HepG2 (cell line): ENCODE results near the gene PGP. TPM values are rescaled to one million over a fixed set of nuclear protein-coding genes. Genes with fewer than 3 reads are reported as not detected.

Experiments
- ATAC-seq: fragments of 200-7000 bp; cut with Tn5 transposase; 3 replicates; pipeline ENCODE4 v1.9.1; 2020; ENCODE audit warnings: mild to moderate bottlenecking, moderate library complexity
- BruUV-seq: library from RNA; stranded (reverse); fragments of 400-500 nt; replicated peaks from 2 replicates; lab custom pipeline; 2021; lab: Mats Ljungman, UMichigan
- CTCF ChIA-PET: fragments of 300-600 bp; formaldehyde crosslinking; extraction: SDS; loops from one replicate; lab custom pipeline; 2021; ENCODE audit warnings: low total read pairs, inconsistent platforms, low intra/inter-chr PET ratio; lab: Yijun Ruan, JAX
- POLR2A ChIA-PET: fragments of 350-600 bp; sonication (Branson Sonifier 250); formaldehyde crosslinking; loops from one replicate; lab custom pipeline; 2020; ENCODE audit warnings: antibody characterized with exemption, inconsistent platforms; lab: Yijun Ruan, JAX
- DNase-seq: peaks from one replicate; pipeline ENCODE4 v3.0.0-alpha.2; 2015; ENCODE audit warnings: low spot score
- FAIRE-seq: peaks from 3 replicates; lab custom pipeline; 2011; peaks lifted over from hg19 to GRCh38; lab: Jason Lieb, UNC
- H2AFZ ChIP-seq: one replicate; pipeline ENCODE4 v1.6.1; 2011; ENCODE audit warnings: low read length, inconsistent platforms
- H3K27ac ChIP-seq: fragments of 300-600 bp; 3 replicates; pipeline ENCODE4 v1.8.0; 2011; ENCODE audit warnings: mixed run types, mild to moderate bottlenecking, mixed read lengths, low read length, inconsistent platforms; ENCODE audit not compliant: insufficient read depth; ENCODE audit errors: extremely low read length
- H3K27me3 ChIP-seq, 2 experiments: fragments of 200-600 bp in 1 of 2; 2 replicates in 1 of 2; 3 replicates in 1 of 2; pipeline versions ENCODE4 v1.6.0 to v1.8.0; 2011; ENCODE audit warnings: low read length in 2 of 2, mild to moderate bottlenecking in 2 of 2, moderate library complexity in 2 of 2, inconsistent platforms in 1 of 2; ENCODE audit not compliant: insufficient read depth in 2 of 2, control insufficient read depth in 1 of 2
- H3K36me3 ChIP-seq, 2 experiments: fragments of 200-600 bp in 1 of 2; replicated peaks in 1 of 2; 2 replicates in 1 of 2; 3 replicates in 1 of 2; pipeline versions ENCODE4 v1.5.1 to v1.8.0; 2011; ENCODE audit warnings: low read length in 2 of 2, inconsistent platforms in 1 of 2; ENCODE audit not compliant: insufficient read depth in 2 of 2, control insufficient read depth in 1 of 2
- H3K4me1 ChIP-seq: 2 replicates; pipeline ENCODE4 v1.5.1; 2012; ENCODE audit warnings: low read length, inconsistent platforms; ENCODE audit not compliant: insufficient read depth
- H3K4me2 ChIP-seq: 2 replicates; pipeline ENCODE4 v1.6.0; 2011; ENCODE audit warnings: low read depth, low read length, inconsistent platforms
- H3K4me3 ChIP-seq, 3 experiments: fragments of 200-600 bp in 1 of 3; sonication (generic), shearing (Covaris generic) in 1 of 3; replicated peaks in 1 of 3; 2 replicates each; pipeline ENCODE4 v1.5.1; 2011 to 2016; ENCODE audit warnings: low read length in 3 of 3, inconsistent platforms in 2 of 3, low read depth in 2 of 3, mild to moderate bottlenecking in 2 of 3, control low read depth in 1 of 3, mixed read lengths in 1 of 3; ENCODE audit not compliant: insufficient read depth in 1 of 3
- H3K79me2 ChIP-seq: one replicate; pipeline ENCODE4 v1.6.1; 2011; ENCODE audit warnings: low read length, inconsistent platforms; ENCODE audit not compliant: insufficient read depth
- H3K9ac ChIP-seq: 2 replicates; pipeline ENCODE4 v1.6.0; 2011; ENCODE audit warnings: mild to moderate bottlenecking, low read depth, low read length, inconsistent platforms; ENCODE audit not compliant: insufficient read depth
- H3K9me3 ChIP-seq: 2 replicates; pipeline ENCODE4 v1.5.1; 2012; ENCODE audit warnings: mild to moderate bottlenecking, low read length
- H4K20me1 ChIP-seq: 2 replicates; pipeline ENCODE4 v1.6.0; 2011; ENCODE audit warnings: inconsistent platforms, mild to moderate bottlenecking, low read length, moderate library complexity; ENCODE audit not compliant: insufficient read depth
- EZH2 ChIP-seq: conservative IDR thresholded peaks from 2 replicates; pipeline ENCODE4 v1.6.1; 2012; ENCODE audit warnings: mild to moderate bottlenecking, low read depth, low read length, moderate library complexity
- KDM2A ChIP-seq: sonication (generic); formaldehyde crosslinking; IDR thresholded peaks from 2 replicates; pipeline ENCODE4 v1.4.0; 2020; ENCODE audit warnings: low read depth, missing genetic modification reagents, borderline replicate concordance
- NBN ChIP-seq: fragments of 450-650 bp; conservative IDR thresholded peaks from 2 replicates; pipeline ENCODE4 v1.6.1; 2017
- NFKBIZ ChIP-seq: IDR thresholded peaks from 2 replicates; pipeline ENCODE4 v1.6.1; 2018; ENCODE audit warnings: missing genetic modification reagents, missing compliant biosample characterization
- PHF20 ChIP-seq: sonication (generic); formaldehyde crosslinking; IDR thresholded peaks from 2 replicates; pipeline ENCODE4 v1.5.0; 2020; ENCODE audit warnings: mild to moderate bottlenecking, missing genetic modification reagents
- SMARCE1 ChIP-seq: fragments of 450-650 bp; IDR thresholded peaks from 2 replicates; pipeline ENCODE4 v1.6.1; 2017; ENCODE audit warnings: borderline replicate concordance
- SMC3 ChIP-seq: IDR thresholded peaks from 2 replicates; pipeline ENCODE4 v1.6.1; 2011; ENCODE audit warnings: low read length, improper control_type of control experiment
- SRF ChIP-seq: IDR thresholded peaks from 2 replicates; pipeline ENCODE4 v1.6.1; 2011; ENCODE audit warnings: mild to moderate bottlenecking, low read depth, low read length, moderate library complexity
- TAF15 ChIP-seq: fragments of 200-400 bp; formaldehyde crosslinking; IDR thresholded peaks from one replicate; pipeline ENCODE4 v1.6.1; 2018; ENCODE audit warnings: mild to moderate bottlenecking, low read depth, low read length; ENCODE audit not compliant: poor library complexity, severe bottlenecking
- YEATS2 ChIP-seq: sonication (generic); formaldehyde crosslinking; IDR thresholded peaks from 2 replicates; pipeline ENCODE4 v1.4.0; 2020; ENCODE audit warnings: missing genetic modification reagents, borderline replicate concordance
- ZFY ChIP-seq: sonication (generic); formaldehyde crosslinking; IDR thresholded peaks from 2 replicates; pipeline ENCODE4 v1.4.0; 2020; ENCODE audit warnings: missing genetic modification reagents
- ZMAT3 ChIP-seq: sonication (generic); formaldehyde crosslinking; conservative IDR thresholded peaks from 2 replicates; pipeline ENCODE4 v1.7.0; 2021; ENCODE audit warnings: missing genetic modification reagents
- WGBS: methylation state at CpG from one replicate; pipeline ENCODE4 v1.1.6; 2017; ENCODE audit warnings: low lambda C conversion rate; 5-methylcytosine and 5-hydroxymethylcytosine counted together
- in situ Hi-C: cut with HindIII; loops from 2 replicates; pipeline ENCODE4 v1.10.0; 2017; ENCODE audit warnings: low pct_unique_long_range_greater_than_20kb; ENCODE audit not compliant: extremely low pct_ligation_motif_present
- intact Hi-C: fragments of 100-400 bp; cut with micrococcal nuclease; formaldehyde crosslinking; loops from one replicate; pipeline ENCODE4 v1.10.0; 2022; ENCODE audit not compliant: unreplicated experiment
- polyA plus RNA-seq, 8 experiments: library from polyadenylated mRNA; depleted of rRNA in 3 of 8; stranded (reverse) in 7 of 8; unstranded in 1 of 8; fragments of >200 nt; fragmentation: Illumina TruSeq in 4 of 8; extraction: Trizol in 4 of 8; gene quantifications; 2 replicates each; pipeline versions ENCODE4 v1.2.1 to v1.2.3, GENCODE V29; 2011 to 2016; ENCODE audit warnings: low read depth in 4 of 8, missing spikeins in 1 of 8, mixed read lengths in 1 of 8; ENCODE audit not compliant: insufficient read depth in 1 of 8
- total RNA-seq, 5 experiments: library from RNA; depleted of rRNA; stranded (reverse); fragments of >200 nt; fragmentation: Illumina TruSeq; extraction: Trizol; gene quantifications; 2 replicates each; pipeline ENCODE4 v1.2.3, GENCODE V29; 2016; ENCODE audit warnings: low read depth in 1 of 5
- TF ChIP-seq, protein P1 (sequence below): IDR thresholded peaks from 2 replicates; pipeline ENCODE4 v1.6.1; 2016; ENCODE audit warnings: control low read depth
- TF ChIP-seq, protein P2 (sequence below): sonication (generic); formaldehyde crosslinking; IDR thresholded peaks from 2 replicates; pipeline ENCODE4 v1.4.0; 2020; ENCODE audit warnings: mild to moderate bottlenecking, missing genetic modification reagents
- TF ChIP-seq, protein P3 (sequence below): sonication (generic); formaldehyde crosslinking; IDR thresholded peaks from 2 replicates; pipeline ENCODE4 v1.8.1; 2022; ENCODE audit warnings: mild to moderate bottlenecking, missing genetic modification reagents
- TF ChIP-seq, protein P4 (sequence below): sonication (generic); formaldehyde crosslinking; IDR thresholded peaks from 2 replicates; pipeline ENCODE4 v1.4.0; 2020; ENCODE audit warnings: mild to moderate bottlenecking, missing genetic modification reagents

The PGP gene
- total and polyA plus RNA-seq, 2 of the 13 experiments (the other 11 are each of a cell fraction or from before 2014, with no cell fraction given): 7.3 to 18.3 TPM

DNA sequence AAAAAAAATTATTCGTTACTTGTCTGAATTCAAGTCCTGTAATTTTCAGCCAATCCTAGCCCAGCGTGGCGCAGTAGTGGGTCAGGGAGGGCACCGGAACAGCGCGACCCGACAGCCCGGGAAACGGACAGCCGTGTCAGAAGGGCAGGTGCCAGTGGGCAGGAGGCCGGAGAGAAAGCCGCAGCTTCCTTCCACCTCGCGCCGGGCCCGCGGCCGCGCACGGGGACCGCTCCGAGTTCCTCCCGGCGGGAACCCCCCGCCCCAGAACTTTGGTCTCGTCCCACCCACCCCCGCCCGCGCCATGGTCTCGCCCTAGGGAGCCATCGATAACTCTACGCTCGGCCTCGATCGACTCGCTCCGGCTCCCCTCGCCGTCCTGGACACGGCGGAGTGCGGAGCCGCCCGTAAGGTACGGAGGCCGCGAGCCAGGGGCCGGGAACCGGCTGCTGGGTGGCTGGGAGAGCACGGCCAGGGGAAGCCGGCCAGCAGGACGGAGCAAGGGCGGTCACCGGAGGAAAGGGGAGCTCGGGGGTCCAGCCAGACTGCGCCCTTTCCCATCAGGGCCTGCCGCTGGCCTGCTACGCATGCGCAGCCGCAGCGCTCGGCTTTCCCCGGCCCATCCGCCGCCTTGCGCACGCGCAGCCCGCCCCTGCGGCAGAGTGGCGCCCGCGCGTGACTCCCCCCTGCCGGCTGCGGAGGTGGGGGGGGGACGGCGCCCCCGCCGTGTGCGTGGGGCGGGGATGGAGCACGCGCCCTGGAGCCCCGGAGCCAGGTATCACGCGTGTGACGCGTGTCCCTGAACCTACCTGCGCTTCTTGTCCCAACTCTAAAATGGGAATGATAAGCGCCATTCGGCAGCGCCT is 9.3 kb downstream of the PGP start, which contains the start of gene MLST8:
MLST8 (plus strand) TSS at position 351 of the 863 bp plus-strand sequence. CDS start 632 bp downstream, outside the sequence.
- WGBS: under 1% methylated on average over 33 of the region's 93 CpGs
- POLR2A ChIA-PET: interaction anchor here (0.8 to 4.3 kb wide), 6 partner anchors 9 to 50 kb away, joined by 3 to 18 read pairs (median 10); partner anchors contain the start of genes E4F1, ECI1, PGP and TRAF7
- no peaks in the 10 kb centered on the region for H3K9me3 ChIP-seq
- H3K4me1 ChIP-seq: peaks cover 33% of the 10 kb centered on the region
- peak within 1 kb of the TSS; percentile 97 for H3K9ac ChIP-seq
- no peaks in the 10 kb centered on the region for H4K20me1 ChIP-seq
- peak within 1 kb of the TSS; percentile 89 for H3K27ac ChIP-seq
- peak within 1 kb of the TSS; percentile 71 for H2AFZ ChIP-seq
- no peak for FAIRE-seq
- H3K4me3 ChIP-seq: peak within 1 kb of the TSS; percentile 71 to 96 (median 83)
- H3K79me2 ChIP-seq: peaks cover 8% of the 10 kb centered on the region
- H3K4me2 ChIP-seq: peak within 1 kb of the TSS; percentile 99
- peak; percentile 52 for ATAC-seq
- peaks cover 2 to 13% of the 10 kb centered on the region in 2 experiments; a peak in 3 of 5 replicates for H3K36me3 ChIP-seq
- CTCF ChIA-PET: no interaction called here
- intact Hi-C loops (no loop called here), in situ Hi-C loops (no loop called here)
- BruUV-seq: no TSS peak
- 0 out of 5 replicates have a peak, but pooled peaks cover 0 to 1% of the 10 kb centered on the region in 2 experiments for H3K27me3 ChIP-seq
- peak; percentile 65 for DNase-seq
- TF ChIP-seq, protein P1, sequence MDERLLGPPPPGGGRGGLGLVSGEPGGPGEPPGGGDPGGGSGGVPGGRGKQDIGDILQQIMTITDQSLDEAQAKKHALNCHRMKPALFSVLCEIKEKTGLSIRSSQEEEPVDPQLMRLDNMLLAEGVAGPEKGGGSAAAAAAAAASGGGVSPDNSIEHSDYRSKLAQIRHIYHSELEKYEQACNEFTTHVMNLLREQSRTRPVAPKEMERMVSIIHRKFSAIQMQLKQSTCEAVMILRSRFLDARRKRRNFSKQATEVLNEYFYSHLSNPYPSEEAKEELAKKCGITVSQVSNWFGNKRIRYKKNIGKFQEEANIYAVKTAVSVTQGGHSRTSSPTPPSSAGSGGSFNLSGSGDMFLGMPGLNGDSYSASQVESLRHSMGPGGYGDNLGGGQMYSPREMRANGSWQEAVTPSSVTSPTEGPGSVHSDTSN: no peak
- TF ChIP-seq YEATS2: peak; percentile 74; the same call in 1 of the 2 replicates
- peak; percentile 79 for TF ChIP-seq TAF15
- peak; percentile 75; the same call in 1 of the 2 replicates for TF ChIP-seq PHF20 (CRISPR knock-in tag)
- no peak for TF ChIP-seq NBN
- TF ChIP-seq, protein P2, sequence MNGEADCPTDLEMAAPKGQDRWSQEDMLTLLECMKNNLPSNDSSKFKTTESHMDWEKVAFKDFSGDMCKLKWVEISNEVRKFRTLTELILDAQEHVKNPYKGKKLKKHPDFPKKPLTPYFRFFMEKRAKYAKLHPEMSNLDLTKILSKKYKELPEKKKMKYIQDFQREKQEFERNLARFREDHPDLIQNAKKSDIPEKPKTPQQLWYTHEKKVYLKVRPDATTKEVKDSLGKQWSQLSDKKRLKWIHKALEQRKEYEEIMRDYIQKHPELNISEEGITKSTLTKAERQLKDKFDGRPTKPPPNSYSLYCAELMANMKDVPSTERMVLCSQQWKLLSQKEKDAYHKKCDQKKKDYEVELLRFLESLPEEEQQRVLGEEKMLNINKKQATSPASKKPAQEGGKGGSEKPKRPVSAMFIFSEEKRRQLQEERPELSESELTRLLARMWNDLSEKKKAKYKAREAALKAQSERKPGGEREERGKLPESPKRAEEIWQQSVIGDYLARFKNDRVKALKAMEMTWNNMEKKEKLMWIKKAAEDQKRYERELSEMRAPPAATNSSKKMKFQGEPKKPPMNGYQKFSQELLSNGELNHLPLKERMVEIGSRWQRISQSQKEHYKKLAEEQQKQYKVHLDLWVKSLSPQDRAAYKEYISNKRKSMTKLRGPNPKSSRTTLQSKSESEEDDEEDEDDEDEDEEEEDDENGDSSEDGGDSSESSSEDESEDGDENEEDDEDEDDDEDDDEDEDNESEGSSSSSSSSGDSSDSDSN: peak; percentile 19; the same call in 1 of the 2 replicates
- peak; percentile 97 for TF ChIP-seq SRF
- TF ChIP-seq NFKBIZ (CRISPR knock-in tag): peak; percentile 76; the same call in 1 of the 2 replicates
- TF ChIP-seq ZFY (CRISPR knock-in tag): peak; percentile 98
- TF ChIP-seq SMARCE1: no peak
- TF ChIP-seq SMC3: no peak
- TF ChIP-seq KDM2A (CRISPR knock-in tag): peak; percentile 90
- TF ChIP-seq ZMAT3 (CRISPR knock-in tag): peak; percentile 86; the same call in 1 of the 2 replicates
- TF ChIP-seq, protein P3, sequence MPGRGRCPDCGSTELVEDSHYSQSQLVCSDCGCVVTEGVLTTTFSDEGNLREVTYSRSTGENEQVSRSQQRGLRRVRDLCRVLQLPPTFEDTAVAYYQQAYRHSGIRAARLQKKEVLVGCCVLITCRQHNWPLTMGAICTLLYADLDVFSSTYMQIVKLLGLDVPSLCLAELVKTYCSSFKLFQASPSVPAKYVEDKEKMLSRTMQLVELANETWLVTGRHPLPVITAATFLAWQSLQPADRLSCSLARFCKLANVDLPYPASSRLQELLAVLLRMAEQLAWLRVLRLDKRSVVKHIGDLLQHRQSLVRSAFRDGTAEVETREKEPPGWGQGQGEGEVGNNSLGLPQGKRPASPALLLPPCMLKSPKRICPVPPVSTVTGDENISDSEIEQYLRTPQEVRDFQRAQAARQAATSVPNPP (CRISPR knock-in tag): no peak
- TF ChIP-seq EZH2: no peak
- TF ChIP-seq, protein P4, sequence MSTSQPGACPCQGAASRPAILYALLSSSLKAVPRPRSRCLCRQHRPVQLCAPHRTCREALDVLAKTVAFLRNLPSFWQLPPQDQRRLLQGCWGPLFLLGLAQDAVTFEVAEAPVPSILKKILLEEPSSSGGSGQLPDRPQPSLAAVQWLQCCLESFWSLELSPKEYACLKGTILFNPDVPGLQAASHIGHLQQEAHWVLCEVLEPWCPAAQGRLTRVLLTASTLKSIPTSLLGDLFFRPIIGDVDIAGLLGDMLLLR (CRISPR knock-in tag): peak; percentile 80; the same call in 1 of the 2 replicates
